Sigmoid colon (tissue), 7 donors: ENCODE results near the gene ADAP2. TPM values are rescaled to one million over a fixed set of nuclear protein-coding genes. Genes with fewer than 3 reads are reported as not detected.
A peak's percentile ranks its signal among the peaks of the same experiment; 100 is the strongest.
"Not testable (repeated sequence)": the region's sequence is repeated elsewhere in the genome, so short reads cannot be mapped to it uniquely, and the experiment has no call there.

Source experiments
- DNase-seq: peaks from one replicate; pipeline ENCODE4 v3.0.0-alpha.2; 2019
- H3K27ac ChIP-seq, 4 donors: fragments of 200-600 bp; sonication (generic); one replicate each; pipeline ENCODE4 v1.5.1; 2016 to 2019; ENCODE audit warnings: mild to moderate bottlenecking in 1 of 4
- H3K27me3 ChIP-seq, 3 donors: fragments of 200-600 bp; sonication (generic); one replicate each; pipeline ENCODE4 v1.5.1; 2019; ENCODE audit warnings: mild to moderate bottlenecking in 1 of 3
- H3K36me3 ChIP-seq, 4 donors: fragments of 200-600 bp; sonication (generic); one replicate each; pipeline ENCODE4 v1.5.1; 2016 to 2019
- H3K4me1 ChIP-seq, 4 donors: fragments of 200-600 bp; sonication (generic); one replicate each; pipeline ENCODE4 v1.5.1; 2017 to 2019
- H3K4me3 ChIP-seq, 4 donors: fragments of 200-600 bp; sonication (generic); one replicate each; pipeline ENCODE4 v1.5.1; 2017 to 2019; ENCODE audit warnings: mild to moderate bottlenecking in 2 of 4, moderate library complexity in 1 of 4
- H3K9me3 ChIP-seq, 4 donors: fragments of 200-600 bp in 3 of 4; sonication (generic) in 3 of 4; one replicate each; pipeline versions ENCODE4 v1.5.1 to v1.6.1; 2013 to 2019
- EP300 ChIP-seq, 4 donors: sonication (generic); formaldehyde crosslinking; IDR thresholded peaks; one replicate each; pipeline ENCODE4 v1.6.1; 2017; ENCODE audit warnings: antibody characterized with exemption in 4 of 4
- POLR2A ChIP-seq, 2 donors: fragments of 450-650 bp; IDR thresholded peaks; one replicate each; pipeline ENCODE4 v1.6.1; 2016; ENCODE audit warnings: antibody characterized with exemption in 2 of 2, mild to moderate bottlenecking in 2 of 2, moderate library complexity in 2 of 2
- POLR2AphosphoS5 ChIP-seq, 4 donors: sonication (generic); formaldehyde crosslinking; IDR thresholded peaks; one replicate each; pipeline ENCODE4 v1.6.1; 2017; ENCODE audit warnings: antibody characterized with exemption in 4 of 4
- WGBS, 2 donors: extraction: QIAGEN DNeasy Blood & Tissue Kit; methylation state at CpG; one replicate each; pipeline ENCODE4 v1.1.7; 2013; 5-methylcytosine and 5-hydroxymethylcytosine counted together
- intact Hi-C: fragments of 100-400 bp; cut with DNase I; formaldehyde crosslinking; loops from one replicate; pipeline ENCODE4 v1.15.1; 2023
- polyA plus RNA-seq, 3 donors: library from polyadenylated mRNA; stranded (reverse); fragments of 200-250 nt; gene quantifications; one replicate each; pipeline ENCODE4 v1.2.3, GENCODE V29; 2013
- total RNA-seq, 4 donors: library from RNA; depleted of rRNA; stranded (reverse); fragments of >200 nt; gene quantifications; one replicate each; pipeline ENCODE4 v1.1.0, GENCODE V29; 2016
- TF ChIP-seq, protein P1 (sequence below), 4 experiments: fragments of 450-650 bp in 3 of 4; fragments of 200-600 bp in 1 of 4; IDR thresholded peaks; one replicate each; pipeline ENCODE4 v1.5.1; 2016 to 2019; ENCODE audit warnings: antibody characterized with exemption in 4 of 4, mild to moderate bottlenecking in 3 of 4, moderate library complexity in 2 of 4
- donor health status: healthy with polysubstance abuse.
- donor health status: Bipolar disorder and iron deficiency.
- donor health status: healthy.

ADAP2 gene
- total and polyA plus RNA-seq, 7 donors, result 9.0 to 20.8 (median 15.0) TPM

GRCh38 chr17:30905742-30906100, 16.0 kb upstream of the ADAP2 start:
- TF ChIP-seq, protein P1, sequence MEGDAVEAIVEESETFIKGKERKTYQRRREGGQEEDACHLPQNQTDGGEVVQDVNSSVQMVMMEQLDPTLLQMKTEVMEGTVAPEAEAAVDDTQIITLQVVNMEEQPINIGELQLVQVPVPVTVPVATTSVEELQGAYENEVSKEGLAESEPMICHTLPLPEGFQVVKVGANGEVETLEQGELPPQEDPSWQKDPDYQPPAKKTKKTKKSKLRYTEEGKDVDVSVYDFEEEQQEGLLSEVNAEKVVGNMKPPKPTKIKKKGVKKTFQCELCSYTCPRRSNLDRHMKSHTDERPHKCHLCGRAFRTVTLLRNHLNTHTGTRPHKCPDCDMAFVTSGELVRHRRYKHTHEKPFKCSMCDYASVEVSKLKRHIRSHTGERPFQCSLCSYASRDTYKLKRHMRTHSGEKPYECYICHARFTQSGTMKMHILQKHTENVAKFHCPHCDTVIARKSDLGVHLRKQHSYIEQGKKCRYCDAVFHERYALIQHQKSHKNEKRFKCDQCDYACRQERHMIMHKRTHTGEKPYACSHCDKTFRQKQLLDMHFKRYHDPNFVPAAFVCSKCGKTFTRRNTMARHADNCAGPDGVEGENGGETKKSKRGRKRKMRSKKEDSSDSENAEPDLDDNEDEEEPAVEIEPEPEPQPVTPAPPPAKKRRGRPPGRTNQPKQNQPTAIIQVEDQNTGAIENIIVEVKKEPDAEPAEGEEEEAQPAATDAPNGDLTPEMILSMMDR (IDR thresholded peaks at IDR 0.05), result no peak
- TF ChIP-seq EP300 (IDR thresholded peaks at IDR 0.05) (no peak), POLR2A (IDR thresholded peaks at IDR 0.05) (no peak), POLR2AphosphoS5 (IDR thresholded peaks at IDR 0.05) (no peak)
- peaks cover 0 to 8% (median 0%) of the 10 kb centered on the region in 4 donors for H3K36me3 ChIP-seq
- H3K27ac ChIP-seq, result peak overlapping the region; percentile 86 to 91 (median 90)
- peak overlapping the region; percentile 63 to 75 (median 70) for H3K4me3 ChIP-seq
- H3K4me1 ChIP-seq, result peaks cover 0 to 28% (median 18%) of the 10 kb centered on the region in 4 donors
- intact Hi-C loops, result loop anchor here (1.0 kb wide), 1 partner anchor 65 kb away; no protein-coding TSS in a partner anchor
- 1% methylated on average over 11 of the region's 11 CpGs for WGBS, 2 donors
- no peak for DNase-seq
- no peaks in the 10 kb centered on the region for H3K27me3 ChIP-seq
- H3K9me3 ChIP-seq, result no peaks in the 10 kb centered on the region

DNA sequence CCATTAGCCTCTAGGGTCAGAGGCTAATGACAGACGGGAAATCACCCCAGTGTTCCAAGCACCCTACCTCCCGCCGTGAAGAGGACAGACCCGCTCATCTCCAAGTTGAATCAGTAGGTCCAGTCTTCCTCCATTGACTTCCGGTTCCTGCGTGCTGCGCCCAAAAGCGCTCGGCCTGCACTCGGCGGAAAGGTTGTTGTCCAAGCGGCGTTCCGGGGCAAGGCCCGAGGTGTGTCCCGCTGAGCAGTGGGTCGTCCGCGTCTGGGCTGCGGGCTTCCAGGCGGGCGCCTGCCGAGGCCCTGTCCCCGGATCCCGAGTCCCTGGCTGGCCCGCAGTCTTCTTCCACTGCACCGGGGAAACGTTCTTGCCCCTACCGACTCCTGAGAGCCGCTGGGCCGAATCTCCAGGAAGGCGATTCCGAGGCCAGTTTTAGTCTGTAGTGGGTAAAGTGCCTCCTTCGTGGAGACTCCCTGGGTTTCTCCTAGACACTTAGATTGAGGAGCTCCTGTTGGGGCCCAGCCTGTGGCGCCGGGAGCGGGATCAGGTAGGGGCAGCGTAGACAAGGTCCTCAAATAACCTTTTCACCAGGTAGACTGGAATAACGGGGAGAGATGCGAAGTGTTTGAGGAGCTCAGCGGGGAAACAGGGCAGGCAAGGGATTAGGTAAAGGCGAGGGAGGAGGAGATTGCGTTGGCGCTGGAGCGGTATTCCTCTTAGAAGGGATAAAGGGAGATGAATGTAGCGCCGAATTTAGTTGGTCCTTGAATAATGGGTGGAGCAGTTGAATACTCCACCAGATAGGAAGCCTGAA, 15.4 kb upstream of the ADAP2 start, which contains the start of gene TEFM:
Gene TEFM, minus strand, starts transcription at position 138 of the 811 bp plus-strand sequence. Its CDS starts 40 bp downstream, at position 98.
- intact Hi-C loops, result loop anchor here (1.0 kb wide), 1 partner anchor 64 kb away; no protein-coding TSS in a partner anchor
- Histone ChIP-seq H3K27ac (peak within 1 kb of the TSS; percentile 86 to 91 (median 90)), H3K9me3 (no peaks in the 10 kb centered on the region), H3K4me3 (peak within 1 kb of the TSS; percentile 63 to 75 (median 70)), H3K27me3 (no peaks in the 10 kb centered on the region), H3K36me3 (peaks cover 0 to 8% (median 0%) of the 10 kb centered on the region in 4 donors), H3K4me1 (peaks cover 0 to 28% (median 18%) of the 10 kb centered on the region in 4 donors)
- WGBS, 2 donors, result 0 to 1% methylated on average over 47 of the region's 47 CpGs
- peak; percentile 91 for DNase-seq
- TF ChIP-seq, protein P1 (IDR thresholded peaks at IDR 0.05), result no peak
- peak; percentile 45 to 81 (median 72) for TF ChIP-seq POLR2AphosphoS5 (IDR thresholded peaks at IDR 0.05)
- TF ChIP-seq EP300 (IDR thresholded peaks at IDR 0.05), result no peak
- TF ChIP-seq POLR2A (IDR thresholded peaks at IDR 0.05), result peak; percentile 37 to 51

DNA sequence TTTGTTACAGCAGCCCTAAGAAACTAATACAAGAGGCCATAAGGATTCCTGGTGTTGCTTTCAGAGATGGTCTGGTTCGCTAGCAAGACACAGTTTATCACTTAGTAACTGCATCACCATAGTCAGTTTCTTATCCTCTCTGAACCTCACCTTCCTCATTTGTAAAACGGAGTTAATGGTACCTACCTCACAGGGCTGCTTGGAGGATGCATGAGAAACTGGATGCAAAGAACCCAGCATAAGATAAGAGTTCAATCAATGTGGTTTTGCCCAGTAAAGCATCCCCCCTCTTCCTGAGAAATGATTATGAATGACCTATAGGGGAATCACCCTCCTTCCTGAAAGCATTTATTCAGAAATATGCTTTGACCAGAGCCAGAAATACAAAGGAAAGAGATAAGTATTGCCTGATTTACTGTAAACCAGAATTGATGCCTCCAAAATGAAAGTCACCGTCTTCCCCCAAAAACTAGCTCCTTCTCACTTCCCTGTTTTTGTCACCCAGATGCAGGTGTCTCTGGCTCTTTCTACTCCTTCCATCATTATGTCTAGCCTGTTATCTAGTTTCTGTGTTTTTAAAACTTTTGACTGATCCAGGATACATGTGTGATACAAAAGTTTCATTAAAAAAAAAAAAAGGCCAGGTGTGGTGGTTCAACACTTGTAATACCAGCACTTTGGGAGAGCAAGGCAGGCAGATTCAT, 12.9 kb upstream of the ADAP2 start:
- Histone ChIP-seq H3K27ac (no peak overlapping the region), H3K36me3 (no peaks in the 10 kb centered on the region), H3K27me3 (no peaks in the 10 kb centered on the region), H3K9me3 (no peaks in the 10 kb centered on the region), H3K4me1 (peaks cover 0 to 28% (median 18%) of the 10 kb centered on the region in 4 donors), H3K4me3 (no peak overlapping the region)
- DNase-seq, result no peak
- 80 to 87% methylated on average over 3 of the region's 3 CpGs for WGBS, 2 donors
- no peak for TF ChIP-seq POLR2AphosphoS5 (IDR thresholded peaks at IDR 0.05)
- TF ChIP-seq, protein P1 (IDR thresholded peaks at IDR 0.05), result no peak
- TF ChIP-seq POLR2A (IDR thresholded peaks at IDR 0.05), result no peak
- TF ChIP-seq EP300 (IDR thresholded peaks at IDR 0.05), result no peak
- intact Hi-C loops, result no loop called here

GRCh38 chr17:30910151-30910550, 11.6 kb upstream of the ADAP2 start:
- H3K4me3 ChIP-seq, H3K27ac ChIP-seq, intact Hi-C loops, H3K27me3 ChIP-seq, H3K36me3 ChIP-seq, DNase-seq, H3K9me3 ChIP-seq: not testable (repeated sequence)
- WGBS, 2 donors, result 94 to 96% methylated on average over 7 of the region's 7 CpGs
- H3K4me1 ChIP-seq, result peaks cover 0 to 17% (median 16%) of the 10 kb centered on the region in 4 donors

- Histone ChIP-seq H3K27me3 (no peaks in the 10 kb centered on the region), H3K27ac (no peak overlapping the region), H3K4me1 (no peaks in the 10 kb centered on the region), H3K36me3 (no peaks in the 10 kb centered on the region), H3K4me3 (no peak overlapping the region), H3K9me3 (no peaks in the 10 kb centered on the region)
- TF ChIP-seq POLR2A (IDR thresholded peaks at IDR 0.05), result no peak
- TF ChIP-seq, protein P1 (IDR thresholded peaks at IDR 0.05), result no peak
- TF ChIP-seq POLR2AphosphoS5 (IDR thresholded peaks at IDR 0.05), result no peak
- DNase-seq, result no peak
- intact Hi-C loops, result no loop called here
These were observed 7.8 kb upstream of the ADAP2 start for GRCh38 chr17:30913955-30914354.
